HL-60 (cell line): ENCODE data around the gene LRRC8A.

ENCODE experiments used
- CTCF ChIP-seq: IDR thresholded peaks from one replicate; pipeline ENCODE4 v1.5.1; 2011; ENCODE audit warnings: low read length, control low read depth, inconsistent platforms; ENCODE audit not compliant: insufficient read depth
- POLR2AphosphoS5 ChIP-seq: IDR thresholded peaks from 2 replicates; pipeline ENCODE4 v1.6.1; 2012; ENCODE audit warnings: low read depth

- no peak for TF ChIP-seq CTCF
- TF ChIP-seq POLR2AphosphoS5, result no peak
These were observed 36.6 kb upstream of the LRRC8A start for GRCh38 chr9:128845186-128845931.
